NB4 (cell line): Measurements from ENCODE around the gene EFCAB14.

Experiments used
- MYC ChIP-seq: IDR thresholded peaks from 2 replicates; pipeline ENCODE4 v1.6.1; 2011; ENCODE audit warnings: low read depth, low read length
- POLR2A ChIP-seq: IDR thresholded peaks from 2 replicates; pipeline ENCODE4 v1.6.1; 2011; ENCODE audit warnings: mild to moderate bottlenecking; ENCODE audit not compliant: insufficient read length; ENCODE audit errors: extremely low read depth
- TF ChIP-seq, protein P1 (sequence below): IDR thresholded peaks from one replicate; pipeline ENCODE4 v1.5.1; 2012; ENCODE audit warnings: low read depth, low read length

DNA sequence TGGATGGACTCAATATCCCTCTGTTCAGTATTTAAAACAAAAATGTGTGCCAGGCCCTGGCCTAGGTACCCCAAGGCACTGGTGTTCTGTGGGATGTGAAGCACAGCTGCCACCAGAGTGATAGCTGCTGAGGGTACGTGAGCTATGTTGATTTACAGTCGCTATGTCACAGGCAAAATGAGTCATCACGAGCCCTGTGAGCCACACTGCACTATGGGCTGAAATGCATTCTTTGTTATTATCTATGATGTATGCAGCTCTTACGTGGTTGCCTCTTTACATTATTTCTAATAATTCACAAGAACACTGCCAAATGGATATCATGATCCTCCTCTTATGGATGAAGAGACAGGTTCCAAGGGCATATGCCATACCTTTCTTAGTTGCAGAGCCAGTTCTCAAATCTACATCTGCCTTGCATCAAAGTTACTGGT is 45.1 kb downstream of the EFCAB14 start:
- TF ChIP-seq POLR2A (no peak), MYC (no peak)
- TF ChIP-seq, protein P1, sequence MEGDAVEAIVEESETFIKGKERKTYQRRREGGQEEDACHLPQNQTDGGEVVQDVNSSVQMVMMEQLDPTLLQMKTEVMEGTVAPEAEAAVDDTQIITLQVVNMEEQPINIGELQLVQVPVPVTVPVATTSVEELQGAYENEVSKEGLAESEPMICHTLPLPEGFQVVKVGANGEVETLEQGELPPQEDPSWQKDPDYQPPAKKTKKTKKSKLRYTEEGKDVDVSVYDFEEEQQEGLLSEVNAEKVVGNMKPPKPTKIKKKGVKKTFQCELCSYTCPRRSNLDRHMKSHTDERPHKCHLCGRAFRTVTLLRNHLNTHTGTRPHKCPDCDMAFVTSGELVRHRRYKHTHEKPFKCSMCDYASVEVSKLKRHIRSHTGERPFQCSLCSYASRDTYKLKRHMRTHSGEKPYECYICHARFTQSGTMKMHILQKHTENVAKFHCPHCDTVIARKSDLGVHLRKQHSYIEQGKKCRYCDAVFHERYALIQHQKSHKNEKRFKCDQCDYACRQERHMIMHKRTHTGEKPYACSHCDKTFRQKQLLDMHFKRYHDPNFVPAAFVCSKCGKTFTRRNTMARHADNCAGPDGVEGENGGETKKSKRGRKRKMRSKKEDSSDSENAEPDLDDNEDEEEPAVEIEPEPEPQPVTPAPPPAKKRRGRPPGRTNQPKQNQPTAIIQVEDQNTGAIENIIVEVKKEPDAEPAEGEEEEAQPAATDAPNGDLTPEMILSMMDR: no peak
